AG04450 (cell line): ENCODE measurements around the gene STK40. TPM values are rescaled to one million over a fixed set of nuclear protein-coding genes. Genes with fewer than 3 reads are reported as not detected.

Experiments
- CTCF ChIA-PET: fragments of 300-600, 350-600 bp; formaldehyde crosslinking; extraction: SDS; loops from one replicate; lab custom pipeline; 2022; ENCODE audit warnings: antibody characterized with exemption, inconsistent platforms; lab: Charles Lee
- POLR2A ChIA-PET: fragments of 350-600 bp; formaldehyde crosslinking; extraction: SDS; loops from one replicate; lab custom pipeline; 2021; ENCODE audit warnings: antibody characterized with exemption, inconsistent platforms; lab: Yijun Ruan, JAX
- DNase-seq: peaks from one replicate; pipeline ENCODE4 v3.0.0-alpha.2; 2011; ENCODE audit warnings: low read depth, low spot score
- H3K27ac ChIP-seq: one replicate; pipeline ENCODE4 v1.5.1; 2012; ENCODE audit warnings: low read depth, low read length, control low read depth
- H3K27me3 ChIP-seq: one replicate; pipeline ENCODE4 v1.6.0; 2012; ENCODE audit warnings: low read length; ENCODE audit not compliant: control insufficient read depth, insufficient read depth
- H3K4me3 ChIP-seq: 2 replicates; pipeline ENCODE4 v1.5.1; 2011; ENCODE audit warnings: mild to moderate bottlenecking, low read depth, low read length, control low read depth
- H3K9me3 ChIP-seq: 2 replicates; pipeline ENCODE4 v1.5.1; 2012; ENCODE audit warnings: low read length; ENCODE audit not compliant: control insufficient read depth, insufficient read depth
- polyA plus RNA-seq: library from polyadenylated mRNA; depleted of rRNA; stranded (reverse); fragments of >200 nt; gene quantifications from 2 replicates; pipeline ENCODE4 v1.2.3, GENCODE V29; 2011
- TF ChIP-seq, protein P1 (sequence below): IDR thresholded peaks from 2 replicates; pipeline ENCODE4 v1.5.1; 2011; ENCODE audit warnings: low read depth, low read length, control low read depth, inconsistent platforms

The STK40 gene
- polyA plus RNA-seq, 1 experiment: 26.4 TPM

DNA sequence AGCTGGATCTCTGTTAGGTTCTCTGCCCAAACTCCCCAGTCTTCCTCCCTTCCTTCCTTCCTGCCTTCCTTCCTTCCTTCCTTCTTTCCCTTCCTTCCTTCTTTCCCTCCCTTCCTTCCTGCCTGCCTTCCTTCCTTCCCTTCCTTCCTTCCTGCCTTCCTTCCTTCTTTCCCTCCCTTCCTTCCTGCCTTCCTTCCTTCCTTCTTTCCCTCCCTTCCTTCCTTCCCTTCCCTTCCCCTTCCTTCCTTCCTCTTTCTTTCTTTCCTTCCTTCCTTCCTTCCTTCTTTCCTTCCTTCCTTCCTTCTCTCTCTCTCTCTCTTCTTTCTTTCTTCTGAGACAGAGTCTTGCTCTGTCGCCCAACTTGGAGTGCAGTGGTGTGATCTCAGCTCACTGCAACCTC lies 20.7 kb upstream of the STK40 start:
- Histone ChIP-seq H3K27ac (no peak overlapping the region), H3K4me3 (no peak overlapping the region), H3K27me3 (no peaks in the 10 kb centered on the region), H3K9me3 (no peaks in the 10 kb centered on the region; the same call in 1 of the 2 replicates)
- CTCF ChIA-PET: interaction anchor here (1.4 kb wide), 1 partner anchor 13 kb away, joined by 12 read pairs; no protein-coding TSS in a partner anchor
- no peak for DNase-seq
- POLR2A ChIA-PET: no interaction called here
- TF ChIP-seq, protein P1, sequence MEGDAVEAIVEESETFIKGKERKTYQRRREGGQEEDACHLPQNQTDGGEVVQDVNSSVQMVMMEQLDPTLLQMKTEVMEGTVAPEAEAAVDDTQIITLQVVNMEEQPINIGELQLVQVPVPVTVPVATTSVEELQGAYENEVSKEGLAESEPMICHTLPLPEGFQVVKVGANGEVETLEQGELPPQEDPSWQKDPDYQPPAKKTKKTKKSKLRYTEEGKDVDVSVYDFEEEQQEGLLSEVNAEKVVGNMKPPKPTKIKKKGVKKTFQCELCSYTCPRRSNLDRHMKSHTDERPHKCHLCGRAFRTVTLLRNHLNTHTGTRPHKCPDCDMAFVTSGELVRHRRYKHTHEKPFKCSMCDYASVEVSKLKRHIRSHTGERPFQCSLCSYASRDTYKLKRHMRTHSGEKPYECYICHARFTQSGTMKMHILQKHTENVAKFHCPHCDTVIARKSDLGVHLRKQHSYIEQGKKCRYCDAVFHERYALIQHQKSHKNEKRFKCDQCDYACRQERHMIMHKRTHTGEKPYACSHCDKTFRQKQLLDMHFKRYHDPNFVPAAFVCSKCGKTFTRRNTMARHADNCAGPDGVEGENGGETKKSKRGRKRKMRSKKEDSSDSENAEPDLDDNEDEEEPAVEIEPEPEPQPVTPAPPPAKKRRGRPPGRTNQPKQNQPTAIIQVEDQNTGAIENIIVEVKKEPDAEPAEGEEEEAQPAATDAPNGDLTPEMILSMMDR: no peak

DNA sequence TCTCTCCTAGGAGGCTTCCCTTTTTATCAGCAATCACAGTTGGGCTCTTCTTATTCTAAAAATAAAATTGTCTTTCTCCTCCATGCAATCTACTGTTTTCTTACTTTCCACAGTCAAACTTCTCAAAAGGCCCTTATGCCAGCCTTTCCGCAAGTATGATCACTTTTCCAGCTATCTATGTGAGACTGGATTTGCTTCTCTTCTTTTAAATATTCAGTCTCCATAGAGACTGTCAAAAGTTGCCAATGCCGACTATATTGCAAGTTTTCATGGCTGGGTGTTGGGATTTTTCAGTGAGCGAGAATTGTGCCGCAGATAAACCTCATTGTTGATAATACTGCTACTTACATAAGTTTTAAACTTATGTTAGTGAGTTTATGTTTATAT lies 16.8 kb upstream of the STK40 start:
- no peak for DNase-seq
- Histone ChIP-seq H3K9me3 (no peaks in the 10 kb centered on the region; the same call in 1 of the 2 replicates), H3K4me3 (no peak overlapping the region), H3K27me3 (no peaks in the 10 kb centered on the region), H3K27ac (no peak overlapping the region)
- CTCF ChIA-PET: no interaction called here
- TF ChIP-seq, protein P1: no peak
- POLR2A ChIA-PET: interaction anchor here (0.8 kb wide), 1 partner anchor 16 kb away, joined by 4 read pairs; no protein-coding TSS in a partner anchor

DNA sequence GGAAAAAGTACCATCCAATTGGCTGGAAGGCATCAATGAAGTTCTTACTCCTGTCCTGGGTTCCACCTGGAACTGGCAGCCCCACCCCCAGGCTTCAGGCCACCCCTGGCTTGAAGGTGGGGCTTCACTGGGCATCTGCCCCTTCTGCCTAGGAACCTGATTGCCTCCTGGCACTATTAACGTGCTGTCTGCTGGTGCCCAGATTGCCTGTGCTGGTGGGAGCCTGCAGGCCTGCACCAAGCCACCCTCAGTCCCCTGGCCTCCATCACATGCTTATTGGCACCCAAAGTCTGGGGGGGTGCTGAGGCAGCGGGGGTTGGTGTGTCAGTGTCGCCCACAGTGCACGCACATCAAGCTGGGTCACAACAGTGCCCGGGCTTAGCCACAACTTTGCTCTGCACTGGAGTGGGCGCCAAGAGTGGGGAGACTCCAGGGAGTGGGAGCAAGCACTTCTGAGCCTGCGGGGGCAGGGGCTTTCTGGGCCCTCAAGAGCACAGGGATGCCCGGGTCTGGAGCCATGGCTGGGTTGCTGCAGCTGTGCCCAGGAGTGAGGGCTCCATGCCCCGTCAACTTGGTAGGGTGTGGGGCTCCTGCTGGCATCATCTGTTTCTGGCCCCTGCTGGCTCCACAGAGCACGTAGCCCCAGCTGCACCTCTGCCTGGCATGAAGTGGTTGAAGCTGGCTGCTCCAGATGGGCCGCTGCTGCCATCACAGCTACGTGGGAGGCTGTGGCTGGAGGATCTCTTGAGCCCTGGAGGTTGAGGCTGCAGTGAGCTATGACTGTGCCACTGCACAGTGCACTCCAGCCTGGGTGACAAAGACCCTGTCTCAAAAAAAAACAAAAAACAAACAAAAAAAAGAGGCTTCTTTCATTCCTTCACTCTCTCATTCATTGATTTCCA lies 16.1 kb upstream of the STK40 start:
- no peak for DNase-seq
- H3K9me3 ChIP-seq: no peaks in the 10 kb centered on the region; the same call in 1 of the 2 replicates
- TF ChIP-seq, protein P1: no peak
- H3K4me3 ChIP-seq: no peak overlapping the region
- no peaks in the 10 kb centered on the region for H3K27me3 ChIP-seq
- no peak overlapping the region for H3K27ac ChIP-seq
- ChIA-PET CTCF (interaction anchor here (1.2 kb wide), 1 partner anchor 18 kb away, joined by 3 read pairs; no protein-coding TSS in a partner anchor), POLR2A (interaction anchor here (0.8 kb wide), 1 partner anchor 15 kb away, joined by 4 read pairs; no protein-coding TSS in a partner anchor)

DNA sequence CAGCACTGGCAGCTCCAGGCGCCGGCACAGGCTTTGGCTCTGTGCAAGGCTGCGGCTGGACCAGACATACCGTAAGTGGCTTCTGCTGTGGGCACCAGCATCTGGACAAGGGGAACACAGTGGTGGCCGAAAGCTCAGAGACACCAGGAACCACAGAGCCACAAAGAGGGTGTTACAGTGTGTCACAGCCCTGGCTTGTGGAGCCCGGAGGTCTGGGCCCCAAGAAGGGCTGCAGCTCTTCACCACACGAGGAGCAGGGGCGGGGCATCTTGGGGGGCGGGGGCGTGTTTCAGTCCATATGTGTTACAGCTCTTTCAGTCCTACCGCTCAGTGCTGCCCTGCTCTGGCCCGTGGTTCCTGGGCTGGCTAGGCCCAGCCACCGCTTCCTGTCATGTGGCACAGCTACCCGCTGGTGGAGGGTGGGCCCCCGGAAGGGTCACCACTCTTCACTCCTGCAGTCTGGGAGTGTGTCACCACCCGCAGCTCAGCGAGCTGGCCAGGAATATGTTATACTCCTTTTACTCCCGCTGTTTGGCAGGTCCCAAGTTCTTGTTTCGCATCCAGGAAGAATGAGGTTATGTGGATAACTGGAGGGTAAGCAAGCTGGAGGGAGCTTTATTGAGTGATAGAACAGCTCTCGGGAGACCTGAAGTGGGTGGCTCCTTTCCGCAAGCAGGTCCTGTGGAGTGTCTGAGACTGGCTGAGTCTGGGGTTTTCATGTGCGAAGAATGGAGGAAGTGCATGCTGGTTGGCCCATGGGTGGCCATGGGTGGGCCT lies 15.3 kb upstream of the STK40 start:
- ChIA-PET CTCF (interaction anchor here (1.1 to 1.2 kb wide), 2 partner anchors 19 to 59 kb away, joined by 3 read pairs; no protein-coding TSS in a partner anchor), POLR2A (interaction anchor here (1.3 kb wide), 1 partner anchor 14 kb away, joined by 7 read pairs; no protein-coding TSS in a partner anchor)
- H3K4me3 ChIP-seq: no peak overlapping the region
- H3K27me3 ChIP-seq: no peaks in the 10 kb centered on the region
- DNase-seq: no peak
- H3K9me3 ChIP-seq: no peaks in the 10 kb centered on the region; the same call in 1 of the 2 replicates
- TF ChIP-seq, protein P1: no peak
- H3K27ac ChIP-seq: no peak overlapping the region
